GM19372 (cell line): ENCODE results near the gene USP48.

Experiments
- ATAC-seq: cut with Tn5 transposase; IDR thresholded peaks from one replicate; pipeline ENCODE4 v1.9.1; 2021; ENCODE audit warnings: mild to moderate bottlenecking, low read depth, moderate library complexity; ENCODE audit not compliant: unreplicated experiment

USP48 gene

DNA sequence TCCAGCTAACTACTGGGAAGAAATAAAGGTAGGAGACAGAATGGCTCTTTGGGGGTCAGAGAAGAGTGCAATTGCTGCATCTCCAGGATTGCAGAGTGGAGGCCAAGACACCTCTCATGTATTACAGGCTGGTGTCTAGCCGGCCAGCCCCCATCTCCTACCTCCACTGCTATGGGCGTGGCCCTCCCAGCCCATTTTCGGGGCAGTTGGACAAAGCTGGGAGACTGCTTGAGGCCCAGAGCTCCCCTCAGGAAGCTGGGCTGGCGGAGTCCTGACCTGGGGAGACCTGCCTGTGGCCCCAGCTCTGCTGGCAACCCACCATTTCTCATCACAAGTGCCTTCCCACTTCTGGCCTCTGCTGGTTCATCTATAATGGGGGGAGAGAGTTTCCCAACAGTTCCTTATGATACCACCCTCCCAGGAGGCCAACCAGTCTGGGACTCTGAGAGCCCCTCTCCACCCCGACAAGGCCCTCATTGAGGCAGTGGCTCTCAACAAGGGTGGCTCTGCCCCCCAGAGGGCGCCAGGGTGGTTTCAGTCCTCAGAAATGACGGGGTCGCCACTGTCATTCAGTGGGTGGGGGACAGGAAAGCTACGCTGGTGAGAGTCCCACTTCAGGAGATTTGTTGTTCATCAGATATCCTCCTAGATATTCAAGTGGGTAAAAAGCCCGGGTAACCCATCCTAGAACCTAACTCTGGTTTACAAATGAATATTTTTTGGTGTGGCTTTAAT lies 125.3 kb downstream of the USP48 start:
- no peak for ATAC-seq

DNA sequence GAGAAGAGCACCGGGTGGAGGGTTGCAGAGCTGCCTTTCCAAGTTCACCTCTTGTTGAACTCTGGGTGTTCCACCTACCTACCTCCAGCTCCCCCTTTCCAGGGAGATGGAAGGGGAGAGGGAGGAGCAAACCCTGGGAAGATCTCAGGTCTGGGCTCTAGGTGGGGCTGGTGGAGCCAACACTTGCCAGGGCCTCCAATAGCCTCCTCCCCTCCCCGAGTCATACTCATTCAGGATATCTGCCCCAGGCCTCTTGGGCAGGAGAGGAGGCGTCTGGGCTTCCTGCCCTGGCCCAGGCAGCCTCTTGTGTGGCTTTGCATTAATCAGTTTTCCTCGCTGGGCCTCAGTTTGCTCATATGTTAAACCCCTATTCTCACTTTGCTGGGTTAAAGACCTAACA lies 127.2 kb downstream of the USP48 start:
- ATAC-seq = no peak

DNA sequence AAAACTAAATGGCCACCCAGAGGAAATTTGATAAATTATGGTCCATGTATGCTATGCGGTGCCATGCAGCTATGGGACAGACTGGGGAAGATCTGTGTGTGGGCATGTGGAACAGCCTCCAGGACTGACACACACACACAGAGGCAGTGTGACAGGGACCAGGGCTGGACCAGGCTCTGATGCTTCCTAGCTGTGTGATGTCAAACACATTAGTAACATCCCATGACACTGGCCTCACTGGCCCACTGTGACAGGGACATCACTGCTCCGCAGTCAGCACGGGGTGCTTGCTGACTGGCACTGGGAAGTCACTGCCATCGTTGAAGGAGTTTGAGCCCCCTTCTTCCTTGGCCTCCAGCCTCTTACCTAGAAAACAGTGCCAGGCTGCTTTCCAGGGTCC lies 127.7 kb downstream of the USP48 start:
- ATAC-seq = no peak

DNA sequence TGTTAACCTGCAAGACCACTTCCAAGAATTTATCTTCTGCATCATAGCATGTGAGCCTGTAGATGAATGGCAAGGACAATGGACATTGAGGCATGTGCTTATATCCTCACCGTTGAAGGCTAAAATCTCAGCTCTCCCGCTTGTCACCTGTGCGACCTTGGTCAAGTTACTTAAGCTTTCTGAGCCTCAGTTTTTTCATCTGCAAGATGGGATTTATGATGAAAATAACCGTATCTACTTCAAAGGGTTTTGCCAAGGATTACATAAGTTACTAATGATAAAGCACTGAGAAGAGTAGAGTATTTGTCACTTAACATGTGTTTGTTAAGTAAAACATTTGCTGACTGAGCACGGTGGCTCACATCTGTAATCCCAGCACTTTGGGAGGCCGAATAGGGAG lies 128.7 kb downstream of the USP48 start:
- no peak for ATAC-seq

DNA sequence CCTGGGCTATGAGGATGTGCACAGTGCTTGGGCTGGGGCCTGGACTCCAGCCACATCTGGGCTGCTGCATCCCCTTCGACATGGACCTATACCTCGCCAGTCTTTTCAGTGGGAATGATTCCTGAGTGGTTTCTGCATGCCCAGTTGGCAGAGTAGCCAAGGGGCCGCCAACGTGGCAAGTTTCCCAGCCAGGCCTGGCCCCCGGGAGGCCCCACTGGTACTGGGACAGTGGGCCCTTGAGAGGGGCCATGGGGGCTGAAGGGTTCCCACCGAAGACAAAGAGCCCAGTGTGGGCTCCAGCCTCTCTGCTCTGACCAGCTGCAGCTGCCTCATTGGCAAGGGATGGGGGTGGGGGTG lies 129.2 kb downstream of the USP48 start:
- ATAC-seq = no peak

DNA sequence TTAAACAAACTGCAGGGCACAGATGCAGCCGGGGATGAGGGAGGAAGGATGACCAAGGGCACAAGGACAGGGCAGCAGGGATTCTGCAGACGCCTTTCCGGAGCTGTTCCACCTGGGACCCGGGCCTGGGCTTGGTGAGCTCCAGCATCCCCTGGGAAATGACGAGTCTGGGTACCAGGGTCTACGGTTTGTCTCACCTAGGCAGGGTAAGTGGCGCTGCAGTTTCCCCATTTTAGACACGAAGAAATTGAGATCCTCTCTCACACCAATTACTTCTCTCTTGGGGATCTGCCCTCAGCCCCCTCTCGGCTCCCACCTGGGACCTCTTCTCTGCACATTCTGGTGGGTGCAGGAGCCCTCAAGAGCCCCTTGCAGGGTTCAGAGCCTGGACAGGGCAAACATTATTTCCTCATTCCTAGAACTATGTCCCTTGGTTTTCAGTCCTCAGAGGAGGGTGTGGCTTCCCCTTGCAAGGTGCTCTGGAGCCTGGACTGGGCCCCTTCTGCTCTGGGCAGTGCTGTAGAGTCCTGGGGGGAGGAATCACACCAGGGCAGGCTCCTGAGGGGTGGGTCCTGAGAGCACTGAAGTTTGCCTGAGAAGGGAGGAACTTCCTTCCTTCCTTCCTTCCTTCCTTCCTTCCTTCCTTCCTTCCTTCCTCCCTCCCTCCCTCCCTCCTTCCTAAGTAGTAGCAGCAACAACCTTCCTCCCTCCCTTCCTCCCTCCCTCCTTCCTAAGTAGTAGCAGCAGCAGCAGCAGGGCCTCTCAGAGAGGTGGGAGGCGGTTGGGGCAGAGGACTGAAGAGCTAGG lies 129.8 kb downstream of the USP48 start:
- ATAC-seq = no peak

DNA sequence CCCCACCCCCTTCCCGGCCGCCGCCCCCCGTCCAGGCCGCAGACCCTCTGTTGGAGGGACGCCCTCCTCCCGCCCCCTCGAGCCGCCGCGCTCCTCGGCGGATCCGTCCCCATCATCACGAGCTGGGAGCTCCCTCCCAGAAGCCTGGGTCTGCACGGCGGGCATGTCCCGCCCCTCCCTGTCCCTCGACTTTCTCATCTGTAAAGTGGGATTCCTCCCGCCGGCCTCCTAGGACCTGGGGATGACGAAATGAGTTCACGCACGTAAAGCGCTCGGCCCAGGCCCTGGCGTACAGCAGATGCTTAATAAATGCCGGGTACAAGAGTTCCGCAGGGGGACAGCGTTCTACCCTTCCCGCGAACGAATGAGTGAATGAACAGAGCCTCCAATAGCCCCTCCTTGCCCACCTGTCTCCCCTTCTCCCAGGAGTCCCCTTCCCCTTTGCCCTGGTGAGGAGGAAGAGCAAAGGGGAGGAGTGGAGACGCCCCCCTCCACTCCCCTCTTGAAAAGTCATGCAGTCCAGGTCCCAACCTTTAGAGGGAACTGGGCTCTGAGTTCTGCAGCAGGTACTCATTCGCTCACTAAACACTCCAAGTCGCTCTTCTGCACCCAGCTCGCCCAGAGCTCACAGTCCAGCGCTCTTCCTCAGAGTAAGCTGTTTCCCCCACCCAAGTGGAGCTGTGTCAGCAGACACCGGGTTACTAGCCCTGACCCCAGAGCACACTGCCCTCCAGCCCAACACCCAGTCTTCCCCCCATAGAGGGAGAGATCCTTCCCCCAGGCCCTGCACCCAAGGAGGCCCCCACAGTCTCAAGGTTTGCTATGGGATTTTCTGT lies 130.6 kb downstream of the USP48 start:
- ATAC-seq = no peak

DNA sequence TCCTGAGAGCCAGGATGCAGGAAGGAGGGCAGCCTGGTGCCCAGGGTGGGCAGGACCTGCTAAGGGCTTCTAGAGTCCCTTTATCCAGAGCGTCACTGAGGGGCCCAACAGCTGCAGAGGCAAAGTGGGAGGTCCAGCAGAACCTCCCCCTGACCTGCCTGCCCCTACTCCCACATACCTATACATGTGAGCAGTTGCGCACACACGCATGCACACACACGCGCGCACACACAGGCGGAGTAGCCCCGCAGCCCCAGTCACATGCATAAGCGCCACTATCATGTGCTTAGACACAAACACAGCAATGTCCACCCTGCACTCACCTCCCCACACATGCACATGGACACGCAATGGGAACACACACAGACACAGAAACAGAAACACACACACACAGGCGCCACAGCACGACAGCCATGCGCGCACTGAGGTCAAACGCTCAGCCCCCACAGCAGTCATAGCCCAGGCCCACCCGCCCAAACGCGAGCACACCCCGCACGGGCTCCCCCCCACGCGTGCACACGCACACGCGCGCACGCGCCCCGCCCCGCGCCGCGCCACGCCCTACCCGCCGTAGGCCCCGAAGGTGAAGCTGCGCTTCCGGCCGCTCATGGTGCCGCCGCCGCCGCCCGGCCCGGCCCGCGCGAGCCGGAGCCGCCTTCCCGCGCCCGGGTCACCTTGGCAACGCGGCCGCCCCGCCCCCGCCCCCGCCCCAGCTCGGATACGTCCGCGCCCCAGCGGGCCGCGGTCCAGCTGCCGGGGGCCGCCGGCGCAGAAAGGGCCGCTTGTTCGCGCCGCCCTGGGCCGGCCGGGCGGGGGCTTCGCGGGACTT lies 131.5 kb downstream of the USP48 start:
- ATAC-seq = no peak

DNA sequence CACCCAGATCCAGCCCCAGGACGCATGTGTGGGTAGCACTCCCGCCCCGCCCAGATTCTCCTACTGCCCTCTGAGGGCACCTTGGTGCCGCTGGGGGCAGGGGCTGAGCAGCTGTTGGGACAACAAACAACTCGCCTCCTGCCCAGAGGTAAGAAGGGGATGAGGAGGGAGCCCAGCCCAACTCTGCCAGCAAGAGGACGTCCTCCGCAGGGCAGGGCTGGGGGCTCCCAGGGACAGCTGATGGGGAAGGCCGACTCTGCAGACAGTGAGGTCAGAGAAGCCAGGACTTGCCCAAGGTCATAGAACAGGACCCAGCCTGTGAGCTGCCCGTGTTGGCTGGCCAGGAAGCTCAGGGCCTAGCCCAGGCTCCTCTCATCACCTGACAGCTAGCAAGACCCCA lies 132.5 kb downstream of the USP48 start:
- ATAC-seq = no peak

DNA sequence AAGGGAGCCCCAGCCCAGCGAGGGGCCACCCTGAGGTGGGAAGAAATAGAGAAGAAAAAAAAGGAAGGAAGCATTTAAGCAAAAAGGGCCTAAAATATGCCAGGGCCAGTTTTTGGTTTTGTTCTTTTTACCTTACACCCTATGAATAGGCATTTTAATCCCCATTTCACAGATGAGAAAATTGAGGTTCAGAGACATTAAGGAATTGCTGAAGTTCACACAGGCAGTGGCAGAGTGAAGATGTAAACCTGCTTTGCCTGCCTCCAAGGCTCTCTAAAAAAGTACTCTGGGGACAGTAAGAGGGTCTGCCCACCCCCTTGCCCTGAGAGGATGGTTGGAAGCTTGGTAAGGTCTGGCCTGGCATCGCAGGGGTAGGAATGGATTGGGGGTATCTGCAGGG lies 133.6 kb downstream of the USP48 start:
- no peak for ATAC-seq

DNA sequence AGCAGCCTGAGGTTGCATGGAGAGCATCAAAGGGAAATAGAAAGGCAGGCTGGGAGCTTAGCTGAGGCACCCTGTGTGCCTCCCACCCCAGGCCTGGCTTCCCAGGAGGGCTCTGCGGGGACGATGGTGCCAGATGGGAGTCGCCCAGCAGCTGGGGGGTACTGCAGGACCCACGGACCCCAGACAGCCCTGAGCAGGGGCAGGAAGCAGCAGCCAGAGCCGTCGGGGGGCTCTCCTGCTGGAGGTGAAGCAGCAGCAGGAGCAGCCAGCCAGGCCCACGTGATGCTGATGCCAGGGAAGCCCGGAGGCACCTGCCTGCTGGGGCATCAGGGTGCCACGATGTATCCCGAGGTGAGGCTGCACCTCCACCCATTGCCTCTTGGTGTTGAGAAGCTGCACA lies 134.2 kb downstream of the USP48 start:
- no peak for ATAC-seq

DNA sequence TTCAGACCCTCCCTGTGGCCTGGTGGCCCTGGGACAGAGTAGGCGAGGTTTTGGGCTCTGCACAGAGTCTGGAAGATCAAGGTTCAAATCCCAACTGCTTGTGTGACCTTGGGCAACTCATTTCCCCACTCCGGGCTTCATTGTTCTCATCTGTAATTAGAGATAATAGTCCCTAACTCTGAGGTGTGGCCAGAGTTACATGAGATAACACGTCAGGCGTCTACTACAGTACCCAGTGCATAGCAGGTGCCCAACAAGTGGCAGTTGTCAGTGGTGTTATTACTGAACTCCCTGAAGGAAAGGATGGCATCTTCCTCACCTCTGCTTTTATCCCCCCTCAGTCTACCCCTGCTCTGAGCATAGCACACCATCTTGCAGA lies 134.6 kb downstream of the USP48 start:
- no peak for ATAC-seq

DNA sequence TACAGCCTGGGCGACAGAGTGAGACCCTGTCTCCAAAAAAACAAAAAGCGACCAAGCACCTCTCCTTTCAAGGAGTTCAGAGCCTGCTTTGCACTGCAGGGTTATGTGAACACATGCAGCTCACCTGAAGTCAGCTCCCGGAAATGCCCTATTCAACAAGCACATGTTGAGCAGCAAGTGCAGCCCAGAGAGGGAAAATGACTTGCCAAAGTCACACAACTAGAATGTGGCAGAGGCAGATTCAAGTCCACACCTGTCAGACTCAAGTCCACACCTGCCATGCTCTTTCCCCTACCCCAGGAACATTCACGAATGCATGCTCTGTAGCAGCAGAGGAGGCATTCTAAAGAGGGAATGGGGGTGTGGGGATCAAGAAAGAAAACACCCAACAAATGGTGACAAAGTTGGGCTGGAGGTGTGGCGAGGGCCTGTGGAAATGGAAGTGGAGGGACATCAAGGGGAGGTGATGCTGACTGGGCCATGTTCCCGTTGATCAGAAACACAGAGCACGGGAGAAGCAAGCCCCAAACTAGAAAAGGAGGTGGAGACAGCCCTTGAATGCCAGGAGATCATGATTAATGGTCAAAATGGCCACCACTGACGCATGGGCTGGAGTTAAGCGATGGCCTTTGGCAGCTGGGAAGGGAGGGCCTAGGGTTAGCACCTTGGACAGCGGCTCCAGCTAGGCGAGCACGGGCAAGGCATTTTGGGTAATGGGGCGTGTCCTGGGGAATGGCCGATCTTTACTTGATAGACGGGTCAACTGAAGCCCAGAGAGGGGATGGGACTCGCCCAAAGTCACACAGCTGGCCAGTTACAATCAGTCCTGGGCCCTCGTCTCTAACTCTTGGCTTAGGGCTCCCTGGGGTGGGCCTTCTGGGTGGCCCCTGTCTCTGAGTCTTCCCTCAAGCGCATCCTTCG lies 135.3 kb downstream of the USP48 start:
- ATAC-seq = no peak

DNA sequence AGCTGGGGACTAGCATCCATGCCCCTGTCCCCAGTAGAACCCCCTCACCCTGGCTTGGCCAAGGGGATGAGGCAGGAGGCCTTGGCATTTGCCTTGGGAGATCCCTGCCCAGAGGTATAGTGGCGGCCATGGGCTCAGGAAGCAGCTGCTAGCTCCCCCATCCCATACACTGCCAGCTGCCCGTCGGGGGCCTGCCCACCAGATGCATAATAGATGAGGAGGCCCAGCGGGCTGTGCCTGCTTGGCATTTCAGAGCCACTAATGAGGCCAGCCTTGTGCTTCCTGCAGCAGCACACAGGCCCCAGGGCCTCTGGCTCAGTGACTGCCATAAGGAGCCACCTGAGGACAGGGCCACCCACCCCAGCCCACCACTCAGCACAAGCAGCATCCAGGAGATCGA lies 137.4 kb downstream of the USP48 start:
- ATAC-seq = no peak

DNA sequence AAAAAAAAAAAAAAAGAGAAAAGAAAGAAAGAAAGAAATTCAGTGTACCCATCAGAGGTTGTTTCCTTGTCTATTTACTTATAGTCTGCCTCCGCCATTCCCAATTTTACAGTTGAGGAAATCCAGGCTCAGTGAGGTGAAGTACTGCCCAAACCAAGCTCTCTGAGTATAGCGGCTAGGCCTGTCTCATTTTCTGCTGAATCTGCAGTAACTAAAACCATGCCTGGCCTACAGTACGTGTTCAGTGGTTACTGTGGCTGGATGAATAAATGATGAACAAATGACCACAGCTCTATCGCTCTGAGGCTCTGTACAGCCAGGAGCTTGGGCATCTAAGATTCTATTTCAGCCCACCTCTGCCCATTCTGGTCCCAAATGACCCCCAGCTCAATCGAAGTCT lies 138.0 kb downstream of the USP48 start:
- no peak for ATAC-seq

DNA sequence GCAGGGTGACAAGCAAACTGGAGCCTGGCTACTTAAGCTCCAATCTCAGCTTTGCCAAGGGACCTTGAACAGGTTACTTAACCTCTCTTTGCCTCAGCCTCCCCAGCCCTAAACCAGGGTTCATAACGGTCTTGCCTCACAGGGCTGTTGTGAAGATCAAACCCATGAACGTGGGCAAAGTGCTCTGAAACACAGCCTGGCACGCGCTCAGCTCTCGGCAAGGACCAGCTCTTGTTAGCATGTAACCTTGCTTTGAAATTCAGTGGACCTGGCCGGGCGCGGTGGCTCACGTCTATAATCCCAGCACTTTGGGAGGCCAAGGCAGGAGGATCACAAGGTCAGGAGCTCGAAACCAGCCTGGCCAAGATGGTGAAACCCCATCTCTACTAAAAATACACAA lies 138.6 kb downstream of the USP48 start:
- ATAC-seq = no peak

DNA sequence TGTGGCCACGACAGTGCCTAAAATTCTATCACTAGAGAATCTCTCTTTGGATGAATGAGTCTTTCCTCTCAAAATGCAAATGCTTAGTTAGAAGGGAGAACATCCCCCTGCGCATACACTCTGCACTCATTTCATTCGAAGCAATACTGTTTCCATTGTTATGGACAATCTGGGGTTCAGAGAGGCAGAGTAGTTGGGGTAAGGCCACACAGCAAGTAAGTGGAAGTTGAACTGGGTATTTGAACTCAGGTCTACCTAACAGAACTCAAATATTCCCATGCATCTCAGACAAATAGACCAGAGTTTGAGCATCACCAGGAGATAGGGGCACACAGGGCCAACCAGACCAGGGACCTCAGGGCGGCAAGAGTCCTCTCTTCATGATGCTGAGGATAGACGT lies 139.3 kb downstream of the USP48 start:
- ATAC-seq = no peak

DNA sequence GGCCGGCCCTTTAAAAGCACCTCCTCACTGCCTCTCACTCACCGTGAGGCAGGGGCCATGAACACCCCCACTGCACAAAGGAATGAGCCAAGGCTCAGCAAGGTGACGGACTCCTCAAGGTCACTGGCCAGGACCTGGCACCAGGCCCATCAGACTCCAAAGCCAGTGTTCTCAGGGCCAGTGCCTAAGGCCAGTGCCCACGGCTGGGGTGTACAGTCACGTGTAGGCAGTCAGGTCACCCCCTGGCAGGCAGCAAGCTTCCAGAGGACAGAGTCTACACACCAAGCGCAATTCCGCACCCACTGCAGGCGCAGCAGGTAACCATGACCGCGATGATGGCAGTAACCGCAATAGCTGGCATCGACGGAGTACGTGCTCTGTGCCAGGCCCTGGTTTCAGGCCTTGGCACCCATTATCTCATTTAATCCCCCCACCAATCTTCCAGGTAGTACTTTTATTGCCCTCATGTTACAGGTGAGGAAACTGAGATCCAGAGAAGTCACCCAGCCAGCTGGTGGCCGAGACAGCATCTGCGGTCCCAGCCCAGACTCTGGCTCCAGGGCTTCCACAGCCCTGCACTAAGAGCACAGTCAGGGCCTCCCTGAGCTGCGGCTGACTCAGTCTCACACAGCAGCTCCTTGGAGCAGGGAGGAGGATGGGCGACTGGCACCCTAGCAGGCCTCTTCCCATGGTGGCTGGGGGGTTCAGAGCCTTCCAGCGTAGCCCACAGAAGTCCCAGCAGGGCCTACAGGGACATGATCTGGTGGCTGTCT lies 140.8 kb downstream of the USP48 start:
- no peak for ATAC-seq

DNA sequence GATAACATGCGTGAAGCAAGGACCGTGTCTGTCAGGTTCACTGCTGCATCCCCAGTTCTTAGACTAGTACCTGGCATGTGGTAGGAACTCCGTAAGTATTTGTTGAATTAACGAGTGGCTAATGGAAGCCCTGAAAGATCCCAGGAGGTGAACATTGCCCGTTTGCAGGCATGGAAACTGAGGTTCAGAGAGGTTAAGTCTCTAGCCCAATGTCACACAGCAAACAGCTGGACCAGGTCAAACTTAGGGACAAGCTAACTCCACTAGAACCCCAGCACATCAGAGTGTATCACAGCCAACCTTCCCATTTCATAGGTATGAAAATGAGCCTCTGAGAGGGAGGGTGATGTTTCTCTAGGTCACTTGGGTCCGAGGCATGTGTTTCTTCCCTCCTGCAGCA lies 141.4 kb downstream of the USP48 start:
- ATAC-seq = no peak
